GM18508 (cell line): ENCODE results near the gene STX8.

Source experiments
- ATAC-seq: cut with Tn5 transposase; IDR thresholded peaks from one replicate; pipeline ENCODE4 v1.9.1; 2021; ENCODE audit warnings: moderate number of reproducible peaks; ENCODE audit not compliant: insufficient read depth, unreplicated experiment

STX8 gene

DNA sequence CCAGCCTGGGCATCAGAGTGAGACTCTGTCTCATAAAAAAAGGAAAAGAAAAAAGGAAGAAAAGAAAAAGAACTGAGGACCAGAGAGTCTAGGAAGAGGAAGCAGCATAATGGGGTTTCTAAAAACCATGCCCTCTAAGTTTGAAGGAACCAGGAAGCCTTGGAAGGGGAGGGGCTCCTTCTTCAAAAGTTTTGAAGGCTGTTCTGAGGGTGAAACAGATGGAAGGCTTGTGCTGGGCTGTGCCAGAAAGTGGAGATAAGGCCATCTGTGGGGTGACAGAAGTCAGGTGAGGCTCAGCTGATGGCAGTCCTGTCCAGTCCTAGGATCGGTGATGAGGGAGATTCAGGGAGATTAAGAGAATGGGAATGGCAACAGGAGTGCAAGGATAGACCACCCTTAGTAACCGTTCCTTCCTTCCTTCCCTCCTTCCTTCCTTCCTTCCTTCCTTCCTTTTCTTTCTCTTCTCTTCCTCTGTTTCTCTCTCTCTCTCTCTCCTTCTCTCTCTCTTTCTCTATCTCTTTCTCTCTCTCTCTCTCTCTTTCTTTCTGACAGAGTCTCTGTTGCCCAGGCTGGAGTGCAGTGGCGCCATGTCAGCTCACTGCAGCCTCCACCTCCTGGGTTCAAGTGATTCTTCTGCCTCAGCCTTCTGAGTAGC is 371.7 kb downstream of the STX8 start:
- no peak for ATAC-seq

DNA sequence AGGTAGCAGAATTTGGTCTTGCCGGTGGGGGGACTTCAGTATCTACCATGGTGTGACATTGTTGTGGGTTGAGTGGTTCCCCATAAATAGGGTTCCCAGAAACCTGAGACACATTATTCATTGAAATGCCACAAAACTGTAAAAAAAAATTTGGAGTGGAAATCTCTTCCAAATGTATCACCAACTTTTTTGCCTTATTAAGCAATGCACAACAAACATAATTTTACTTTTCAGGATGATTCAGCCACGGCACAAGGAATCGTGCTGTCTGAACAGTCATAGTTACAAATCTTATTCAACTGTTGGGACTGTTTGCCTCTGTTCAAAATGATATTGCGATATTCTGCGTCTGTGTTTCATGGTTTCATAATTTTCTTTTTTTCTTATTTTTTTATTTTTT is 373.1 kb downstream of the STX8 start:
- no peak for ATAC-seq

DNA sequence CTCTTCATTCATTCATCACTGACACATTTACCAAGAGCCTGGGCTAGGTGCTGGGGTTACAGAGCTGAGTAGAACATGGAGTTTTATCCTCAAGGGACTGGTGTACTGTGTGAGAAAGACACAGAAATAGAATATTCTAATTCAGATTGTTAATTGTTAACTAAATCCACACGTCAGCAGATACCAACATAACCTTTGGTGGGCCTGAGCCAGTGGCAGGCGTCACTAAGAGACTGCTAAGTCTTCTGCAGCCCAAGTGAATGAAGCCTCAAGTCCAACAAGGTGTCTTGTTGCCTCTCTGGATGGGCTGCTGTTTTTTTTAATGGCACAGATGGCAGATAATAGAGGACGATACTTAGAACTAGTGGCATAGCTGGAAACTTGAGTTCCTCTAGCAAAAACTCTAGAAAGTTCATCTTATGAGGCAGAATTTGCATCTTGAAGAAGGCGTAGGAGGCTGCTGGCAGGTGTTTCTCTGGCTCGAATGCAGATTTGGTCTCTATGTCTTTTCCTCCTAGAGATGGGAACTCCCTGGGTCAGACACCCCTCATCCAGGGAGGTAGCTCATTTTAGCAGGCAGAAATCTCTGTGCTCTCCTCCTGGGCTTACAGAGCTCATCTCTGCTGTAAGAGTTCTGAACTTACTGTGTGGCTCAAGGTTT is 374.8 kb downstream of the STX8 start:
- ATAC-seq: peak; percentile 67
